Mucosa of descending colon (tissue), 3 donors: ENCODE measurements around the gene GRM1. TPM values are rescaled to one million over a fixed set of nuclear protein-coding genes. Genes with fewer than 3 reads are reported as not detected.

ENCODE experiments used
- ATAC-seq: fragments of 200-7000 bp; cut with Tn5 transposase; one replicate; pipeline ENCODE4 v1.9.1; 2020; ENCODE audit warnings: mild to moderate bottlenecking, moderate library complexity
- DNase-seq, 3 donors: peaks; one replicate each; pipeline ENCODE4 v3.0.0-alpha.2; 2020
- H3K36me3 ChIP-seq: fragments of 200-600 bp; one replicate; pipeline ENCODE4 v1.8.0; 2021; ENCODE audit warnings: low read depth, mild to moderate bottlenecking
- H3K4me1 ChIP-seq: fragments of 200-600 bp; one replicate; pipeline ENCODE4 v1.8.0; 2021; ENCODE audit warnings: low read depth, mild to moderate bottlenecking
- H3K4me3 ChIP-seq: fragments of 200-600 bp; one replicate; pipeline ENCODE4 v1.8.0; 2021; ENCODE audit warnings: mild to moderate bottlenecking
- H3K9me3 ChIP-seq: fragments of 200-600 bp; one replicate; pipeline ENCODE4 v1.8.0; 2021; ENCODE audit warnings: mild to moderate bottlenecking
- CTCF ChIP-seq: fragments of 200-600 bp; IDR thresholded peaks from one replicate; pipeline ENCODE4 v1.8.0; 2022; ENCODE audit warnings: antibody characterized with exemption, mild to moderate bottlenecking
- intact Hi-C, 2 donors: fragments of 100-400 bp; cut with DNase I in 1 of 2; cut with micrococcal nuclease in 1 of 2; formaldehyde crosslinking; loops; one replicate each; pipeline versions ENCODE4 v1.11.0 to v1.11.1; 2022; cut with DNase I, micrococcal nuclease
- total RNA-seq, 3 donors: library from RNA; stranded (reverse); fragmentation: NEBNext Ultra II Directional in 2 of 3; extraction: Animal tissue kit (Norgen Biotek cat#: 25700) in 2 of 3; gene quantifications; one replicate each; pipeline versions ENCODE4 v1.2.1 to v1.2.4, GENCODE V29; 2021 to 2023
- donor health status: DM: no; HTN: no; CAD: no; lungs with moderate emphysema.
- donor health status: DM: no; HTN: no; CAD: no.
- donor health status: DM: no; HTN: yes; CAD: no.

Gene GRM1
- total RNA-seq, 3 donors from 2014 or later, result 0.13 TPM; not detected in 2

- intact Hi-C loops, result no loop called here
- H3K9me3 ChIP-seq, result no peaks in the 10 kb centered on the region
- no peaks in the 10 kb centered on the region for H3K36me3 ChIP-seq
- no peaks in the 10 kb centered on the region for H3K4me1 ChIP-seq
- TF ChIP-seq CTCF, result no peak
- H3K4me3 ChIP-seq, result no peak overlapping the region
- no peak for DNase-seq
- ATAC-seq, result no peak
Measured at GRCh38 chr6:146095481-146095880, 66.6 kb downstream of the GRM1 start.

GRCh38 chr6:146097586-146097985 is 68.7 kb downstream of the GRM1 start:
- TF ChIP-seq CTCF, result no peak
- no peak for DNase-seq
- no peaks in the 10 kb centered on the region for H3K36me3 ChIP-seq
- H3K4me1 ChIP-seq, result no peaks in the 10 kb centered on the region
- no peak overlapping the region for H3K4me3 ChIP-seq
- intact Hi-C loops, result no loop called here
- no peaks in the 10 kb centered on the region for H3K9me3 ChIP-seq
- no peak for ATAC-seq

GRCh38 chr6:146100776-146101175 is 71.9 kb downstream of the GRM1 start:
- Histone ChIP-seq H3K36me3 (no peaks in the 10 kb centered on the region), H3K4me1 (no peaks in the 10 kb centered on the region), H3K4me3 (no peak overlapping the region), H3K9me3 (no peaks in the 10 kb centered on the region)
- no peak for TF ChIP-seq CTCF
- intact Hi-C loops, result no loop called here
- DNase-seq (no peak), ATAC-seq (no peak)

GRCh38 chr6:146103416-146104072 is 74.7 kb downstream of the GRM1 start:
- Histone ChIP-seq H3K9me3 (no peaks in the 10 kb centered on the region), H3K4me3 (no peak overlapping the region), H3K4me1 (no peaks in the 10 kb centered on the region), H3K36me3 (no peaks in the 10 kb centered on the region)
- DNase-seq, result no peak
- ATAC-seq, result no peak
- intact Hi-C loops, result no loop called here
- no peak for TF ChIP-seq CTCF

DNA sequence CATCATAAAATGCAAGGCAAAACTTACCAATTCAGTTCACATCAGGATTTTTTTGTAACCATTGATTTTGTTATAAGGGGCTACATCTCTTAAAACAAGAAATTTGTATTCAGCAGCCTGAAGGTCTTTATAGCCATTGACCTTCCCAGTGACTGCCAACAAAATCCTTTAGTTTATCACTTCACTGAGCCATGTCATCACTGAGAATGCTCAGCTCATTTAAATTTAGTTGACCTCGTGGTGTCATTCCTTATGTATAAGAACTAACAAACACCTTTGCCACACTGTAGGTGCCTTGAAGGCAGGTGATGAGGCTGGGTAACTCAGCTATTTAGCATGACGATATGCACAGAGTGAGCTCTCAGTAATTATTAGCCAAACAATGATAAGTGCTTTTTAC is 77.7 kb downstream of the GRM1 start:
- DNase-seq (no peak), ATAC-seq (no peak)
- Histone ChIP-seq H3K4me1 (no peaks in the 10 kb centered on the region), H3K9me3 (no peaks in the 10 kb centered on the region), H3K36me3 (no peaks in the 10 kb centered on the region), H3K4me3 (no peak overlapping the region)
- TF ChIP-seq CTCF, result no peak
- intact Hi-C loops, result no loop called here

GRCh38 chr6:146110990-146111389 is 82.1 kb downstream of the GRM1 start:
- ATAC-seq (no peak), DNase-seq (no peak)
- H3K36me3 ChIP-seq, result no peaks in the 10 kb centered on the region
- H3K4me3 ChIP-seq, result no peak overlapping the region
- intact Hi-C loops, result no loop called here
- no peak for TF ChIP-seq CTCF
- no peaks in the 10 kb centered on the region for H3K9me3 ChIP-seq
- no peaks in the 10 kb centered on the region for H3K4me1 ChIP-seq
